ENCODE data around the gene AIF1.

The AIF1 gene

GRCh38 chr6:31614684-31615578, at the start of gene AIF1:
AIF1 (plus strand) TSS chr6:31615234; CDS start chr6:31615330, 96 bp downstream.
- no peak for DNase-seq (ENCODE audit: low spot score)

- DNase-seq (ENCODE audit: low spot score): peak; percentile 34
Observed at GRCh38 chr6:31567531-31568370, 47.3 kb upstream of the AIF1 start.

GRCh38 chr6:31568537-31568961, 46.5 kb upstream of the AIF1 start:
- DNase-seq (ENCODE audit: low spot score): peak; percentile 83

GRCh38 chr6:31569861-31570536, 45.0 kb upstream of the AIF1 start:
- no peak for DNase-seq (ENCODE audit: low spot score)

GRCh38 chr6:31572041-31572911, 42.8 kb upstream of the AIF1 start, which contains the start of gene LTA:
LTA (plus strand) TSS chr6:31572289; CDS start chr6:31572743, 454 bp downstream.
- peak; percentile 89 for DNase-seq (ENCODE audit: low spot score)

- DNase-seq (ENCODE audit: low spot score): no peak
Observed at GRCh38 chr6:31573239-31574105, 41.6 kb upstream of the AIF1 start.

GRCh38 chr6:31574106-31575061, 40.6 kb upstream of the AIF1 start:
- DNase-seq (ENCODE audit: low spot score): no peak

- DNase-seq (ENCODE audit: low spot score): peak; percentile 91
Observed at GRCh38 chr6:31575335-31575901, 39.6 kb upstream of the AIF1 start, which contains the start of gene TNF. TNF (plus strand) TSS chr6:31575565; CDS start chr6:31575742, 177 bp downstream.

- no peak for DNase-seq (ENCODE audit: low spot score)
Observed at GRCh38 chr6:31575952-31576685, 38.9 kb upstream of the AIF1 start.

GRCh38 chr6:31576897-31577578, 38.0 kb upstream of the AIF1 start:
- peak; percentile 43 for DNase-seq (ENCODE audit: low spot score)

- no peak for DNase-seq (ENCODE audit: low spot score)
Observed at GRCh38 chr6:31577579-31577966, 37.5 kb upstream of the AIF1 start.

- DNase-seq (ENCODE audit: low spot score): no peak
Observed at GRCh38 chr6:31578184-31579118, 36.6 kb upstream of the AIF1 start.

- no peak for DNase-seq (ENCODE audit: low spot score)
Observed at GRCh38 chr6:31579119-31579505, 35.9 kb upstream of the AIF1 start.

- no peak for DNase-seq (ENCODE audit: low spot score)
Observed at GRCh38 chr6:31579546-31580437, 35.2 kb upstream of the AIF1 start.

- no peak for DNase-seq (ENCODE audit: low spot score)
Observed at GRCh38 chr6:31580438-31580740, 34.6 kb upstream of the AIF1 start.
